CD14-positive monocyte (primary cell): ENCODE data around the gene ANO2. TPM values are rescaled to one million over a fixed set of nuclear protein-coding genes. Genes with fewer than 3 reads are reported as not detected.

Experiments used
- DNase-seq, 3 donors: peaks; one replicate each; pipeline ENCODE4 v3.0.0-alpha.2; 2011 to 2022
- H2AFZ ChIP-seq: 2 replicates; pipeline ENCODE4 v1.6.0; 2012; ENCODE audit warnings: mild to moderate bottlenecking, low read depth, low read length, inconsistent platforms; ENCODE audit not compliant: insufficient read depth, poor library complexity, severe bottlenecking
- H3K27ac ChIP-seq, 2 donors: 1 replicate in 1 of 2; 2 replicates in 1 of 2; pipeline ENCODE4 v1.5.1; 2012 to 2013; ENCODE audit warnings: low read length in 2 of 2, control low read depth in 1 of 2, inconsistent platforms in 1 of 2, low read depth in 1 of 2, mild to moderate bottlenecking in 1 of 2
- H3K27me3 ChIP-seq, 2 donors: one replicate each; pipeline versions ENCODE4 v1.6.0 to v1.6.1; 2011 to 2013; ENCODE audit warnings: low read length in 2 of 2; ENCODE audit not compliant: control insufficient read depth in 2 of 2, insufficient read depth in 2 of 2
- H3K36me3 ChIP-seq, 2 donors: replicated peaks in 1 of 2; 1 replicate in 1 of 2; 2 replicates in 1 of 2; pipeline versions ENCODE4 v1.5.1 to v1.6.1; 2012 to 2013; ENCODE audit warnings: low read length in 2 of 2, control low read depth in 1 of 2, inconsistent platforms in 1 of 2, mild to moderate bottlenecking in 1 of 2; ENCODE audit not compliant: insufficient read depth in 2 of 2, control insufficient read depth in 1 of 2
- H3K4me1 ChIP-seq, 2 donors: 1 replicate in 1 of 2; 2 replicates in 1 of 2; pipeline versions ENCODE4 v1.5.1 to v1.6.1; 2012 to 2013; ENCODE audit warnings: low read length in 2 of 2, control low read depth in 1 of 2, inconsistent platforms in 1 of 2, mild to moderate bottlenecking in 1 of 2, moderate library complexity in 1 of 2; ENCODE audit not compliant: insufficient read depth in 2 of 2, control insufficient read depth in 1 of 2
- H3K4me2 ChIP-seq: replicated peaks from 2 replicates; pipeline ENCODE3; 2012; ENCODE audit warnings: low read length, moderate library complexity, mild to moderate bottlenecking; ENCODE audit not compliant: poor library complexity, severe bottlenecking; ENCODE audit errors: extremely low read depth
- H3K4me3 ChIP-seq, 3 experiments: fragments of 200-600 bp in 1 of 3; sonication (generic) in 1 of 3; replicated peaks in 1 of 3; 1 replicate in 2 of 3; 2 replicates in 1 of 3; pipeline ENCODE4 v1.5.1; 2011 to 2013; ENCODE audit warnings: low read length in 3 of 3, mild to moderate bottlenecking in 3 of 3, control low read depth in 2 of 3, low read depth in 2 of 3, inconsistent platforms in 1 of 3, moderate library complexity in 1 of 3
- H3K79me2 ChIP-seq: 2 replicates; pipeline ENCODE4 v1.6.0; 2012; ENCODE audit warnings: mild to moderate bottlenecking, control low read depth, inconsistent platforms, low read length, moderate library complexity; ENCODE audit not compliant: insufficient read depth
- H3K9ac ChIP-seq: 2 replicates; pipeline ENCODE4 v1.6.0; 2017; ENCODE audit warnings: low read length, mild to moderate bottlenecking; ENCODE audit not compliant: insufficient read depth, poor library complexity, severe bottlenecking
- H3K9me3 ChIP-seq, 2 donors: replicated peaks in 1 of 2; 1 replicate in 1 of 2; 2 replicates in 1 of 2; pipeline versions ENCODE4 v1.5.1 to v1.6.1; 2012 to 2013; ENCODE audit warnings: low read length in 2 of 2, control low read depth in 1 of 2; ENCODE audit not compliant: control insufficient read depth in 1 of 2, insufficient read depth in 1 of 2
- H4K20me1 ChIP-seq: 2 replicates; pipeline ENCODE4 v1.6.0; 2012; ENCODE audit warnings: mild to moderate bottlenecking, low read length, control low read depth, moderate library complexity; ENCODE audit not compliant: insufficient read depth
- H3K27ac Mint-ChIP-seq, 7 donors: one replicate each; pipeline ENCODE4 v1.8.0; 2020; ENCODE audit warnings: mild to moderate bottlenecking in 7 of 7, mixed read lengths in 7 of 7, moderate library complexity in 6 of 7, inconsistent platforms in 2 of 7
- H3K27me3 Mint-ChIP-seq, 3 donors: one replicate each; pipeline ENCODE4 v1.8.0; 2021 to 2022; ENCODE audit warnings: low read depth in 3 of 3, mild to moderate bottlenecking in 3 of 3, mixed read lengths in 3 of 3, moderate library complexity in 3 of 3, inconsistent platforms in 1 of 3
- H3K36me3 Mint-ChIP-seq, 2 donors: one replicate each; pipeline ENCODE4 v1.8.0; 2020; ENCODE audit warnings: mixed read lengths in 2 of 2, inconsistent platforms in 1 of 2, mild to moderate bottlenecking in 1 of 2
- H3K4me1 Mint-ChIP-seq: one replicate; pipeline ENCODE4 v1.8.0; 2020; ENCODE audit warnings: mild to moderate bottlenecking, mixed read lengths
- H3K4me3 Mint-ChIP-seq, 2 donors: one replicate each; pipeline ENCODE4 v1.8.0; 2020; ENCODE audit warnings: mild to moderate bottlenecking in 2 of 2, mixed read lengths in 2 of 2, moderate library complexity in 1 of 2
- H3K9me3 Mint-ChIP-seq, 7 donors: one replicate each; pipeline ENCODE4 v1.8.0; 2020 to 2022; ENCODE audit warnings: mixed read lengths in 7 of 7, mild to moderate bottlenecking in 6 of 7, moderate library complexity in 6 of 7, inconsistent platforms in 2 of 7
- CTCF ChIP-seq: fragments of 200-600 bp; IDR thresholded peaks from one replicate; pipeline ENCODE4 v1.8.0; 2022; ENCODE audit warnings: antibody characterized with exemption, mild to moderate bottlenecking
- WGBS: methylation state at CpG from one replicate; pipeline ENCODE4 v1.1.5; 2013; ENCODE audit warnings: missing lambda C conversion rate; ENCODE audit not compliant: insufficient coverage; 5-methylcytosine and 5-hydroxymethylcytosine counted together
- intact Hi-C, 2 donors: fragments of 100-400 bp; cut with micrococcal nuclease; formaldehyde crosslinking; loops; one replicate each; pipeline versions ENCODE4 v1.15.0 to v1.15.1; 2023
- polyA plus RNA-seq, 3 donors: library from polyadenylated mRNA; depleted of rRNA in 1 of 3; unstranded in 2 of 3; stranded (reverse) in 1 of 3; fragments of 300-500 nt in 2 of 3; fragments of >200 nt in 1 of 3; fragmentation: Illumina TruSeq in 2 of 3; gene quantifications; 1 replicate in 2 of 3; 2 replicates in 1 of 3; pipeline ENCODE4 v1.2.3, GENCODE V29; 2012 to 2021

The ANO2 gene
- polyA plus RNA-seq, 3 donors = not detected

- Histone ChIP-seq H3K4me2 (no peak overlapping the region), H3K4me3 (no peak overlapping the region), H3K79me2 (no peaks in the 10 kb centered on the region), H4K20me1 (no peaks in the 10 kb centered on the region), H3K4me1 (no peaks in the 10 kb centered on the region), H3K9me3 (no peaks in the 10 kb centered on the region), H3K36me3 (no peaks in the 10 kb centered on the region), H3K27ac (no peak overlapping the region), H3K27me3 (no peaks in the 10 kb centered on the region), H3K9ac (no peak overlapping the region), H2AFZ (no peak overlapping the region)
- intact Hi-C loops = no loop called here
- WGBS = 40% methylated on average over 1 of the region's 2 CpGs
- Mint-ChIP-seq H3K4me1 (no peaks in the 10 kb centered on the region), H3K4me3 (no peak overlapping the region), H3K9me3 (no peaks in the 10 kb centered on the region), H3K27me3 (peaks cover 0 to 3% (median 2%) of the 10 kb centered on the region in 3 donors), H3K36me3 (no peaks in the 10 kb centered on the region), H3K27ac (no peak overlapping the region)
- no peak for DNase-seq
- TF ChIP-seq CTCF = no peak
These were observed 209.0 kb downstream of the ANO2 start for GRCh38 chr12:5736016-5736415.

- no peak for TF ChIP-seq CTCF
- no peaks in the 10 kb centered on the region for H3K9me3 ChIP-seq
- no peaks in the 10 kb centered on the region for H3K36me3 ChIP-seq
- 93% methylated on average over 3 of the region's 5 CpGs for WGBS
- intact Hi-C loops = no loop called here
- no peak overlapping the region for H2AFZ ChIP-seq
- Mint-ChIP-seq H3K27me3 (peaks cover 0 to 2% (median 0%) of the 10 kb centered on the region in 3 donors), H3K27ac (no peak overlapping the region), H3K9me3 (no peaks in the 10 kb centered on the region), H3K4me1 (no peaks in the 10 kb centered on the region), H3K36me3 (no peaks in the 10 kb centered on the region), H3K4me3 (no peak overlapping the region)
- no peak overlapping the region for H3K27ac ChIP-seq
- H4K20me1 ChIP-seq = no peaks in the 10 kb centered on the region
- no peak overlapping the region for H3K4me3 ChIP-seq
- no peak for DNase-seq
- H3K4me2 ChIP-seq = no peak overlapping the region
- H3K79me2 ChIP-seq = no peaks in the 10 kb centered on the region
- no peaks in the 10 kb centered on the region for H3K4me1 ChIP-seq
- H3K9ac ChIP-seq = no peak overlapping the region
- no peaks in the 10 kb centered on the region for H3K27me3 ChIP-seq
These were observed 211.1 kb downstream of the ANO2 start for GRCh38 chr12:5733916-5734315.
